Liver (tissue), 9 donors: ENCODE data around the gene EXOC7. TPM values are rescaled to one million over a fixed set of nuclear protein-coding genes. Genes with fewer than 3 reads are reported as not detected.

Experiments used
- DNase-seq: peaks from one replicate; pipeline ENCODE4 v3.0.0-alpha.2; 2017; ENCODE audit warnings: low spot score
- H3K27ac ChIP-seq, 2 donors: one replicate each; pipeline ENCODE4 v1.7.0; 2013; ENCODE audit warnings: inconsistent platforms in 2 of 2, low read length in 2 of 2, control low read depth in 1 of 2, low read depth in 1 of 2, mild to moderate bottlenecking in 1 of 2
- H3K27me3 ChIP-seq, 4 donors: one replicate each; pipeline versions ENCODE4 v1.6.1 to v1.7.0; 2013; ENCODE audit warnings: low read length in 3 of 4, inconsistent platforms in 1 of 4, mild to moderate bottlenecking in 1 of 4, moderate library complexity in 1 of 4; ENCODE audit not compliant: control insufficient read depth in 4 of 4, insufficient read depth in 4 of 4
- H3K36me3 ChIP-seq, 4 donors: one replicate each; pipeline versions ENCODE4 v1.6.1 to v1.7.0; 2013; ENCODE audit warnings: low read length in 3 of 4, mild to moderate bottlenecking in 3 of 4, low read depth in 1 of 4, moderate library complexity in 1 of 4; ENCODE audit not compliant: control insufficient read depth in 4 of 4, insufficient read depth in 3 of 4
- H3K4me1 ChIP-seq, 4 donors: one replicate each; pipeline versions ENCODE4 v1.6.1 to v1.7.0; 2013; ENCODE audit warnings: low read length in 3 of 4, mild to moderate bottlenecking in 3 of 4, moderate library complexity in 1 of 4; ENCODE audit not compliant: control insufficient read depth in 4 of 4, insufficient read depth in 4 of 4
- H3K4me3 ChIP-seq, 3 donors: one replicate each; pipeline versions ENCODE4 v1.6.1 to v1.7.0; 2013; ENCODE audit warnings: low read length in 3 of 3, control low read depth in 1 of 3, low read depth in 1 of 3, mild to moderate bottlenecking in 1 of 3
- H3K9ac ChIP-seq, 2 donors: one replicate each; pipeline ENCODE4 v1.7.0; 2013; ENCODE audit warnings: low read length in 2 of 2, mild to moderate bottlenecking in 2 of 2, moderate library complexity in 2 of 2, control low read depth in 1 of 2, low read depth in 1 of 2
- H3K9me3 ChIP-seq, 4 donors: one replicate each; pipeline versions ENCODE4 v1.6.1 to v1.7.0; 2013; ENCODE audit warnings: low read length in 3 of 4; ENCODE audit not compliant: control insufficient read depth in 4 of 4
- ATF3 ChIP-seq: IDR thresholded peaks from 2 replicates; pipeline ENCODE4 v1.6.1; 2016; ENCODE audit warnings: antibody characterized with exemption
- FOXA1 ChIP-seq: IDR thresholded peaks from 2 replicates; pipeline ENCODE4 v1.6.1; 2016; ENCODE audit warnings: antibody characterized with exemption
- GABPA ChIP-seq, 2 donors: IDR thresholded peaks in 1 of 2; conservative IDR thresholded peaks in 1 of 2; 2 replicates each; pipeline ENCODE4 v1.6.1; 2016; ENCODE audit warnings: antibody characterized with exemption in 2 of 2, mild to moderate bottlenecking in 1 of 2, moderate library complexity in 1 of 2
- HNF4A ChIP-seq, 2 donors: conservative IDR thresholded peaks; 2 replicates each; pipeline ENCODE4 v1.6.1; 2016; ENCODE audit warnings: antibody characterized with exemption in 2 of 2, mild to moderate bottlenecking in 2 of 2
- NR2F2 ChIP-seq: IDR thresholded peaks from 2 replicates; pipeline ENCODE4 v1.6.1; 2016; ENCODE audit warnings: antibody characterized with exemption
- RAD21 ChIP-seq, 2 donors: IDR thresholded peaks; 2 replicates each; pipeline ENCODE4 v1.6.1; 2016; ENCODE audit warnings: antibody characterized with exemption in 2 of 2, mild to moderate bottlenecking in 2 of 2
- RXRA ChIP-seq, 2 donors: IDR thresholded peaks; 2 replicates each; pipeline ENCODE4 v1.6.1; 2017 to 2018; ENCODE audit warnings: antibody characterized with exemption in 2 of 2, mild to moderate bottlenecking in 1 of 2
- SP1 ChIP-seq: IDR thresholded peaks from 2 replicates; pipeline ENCODE4 v1.6.1; 2018; ENCODE audit warnings: antibody characterized with exemption, mild to moderate bottlenecking
- WGBS: extraction: QIAGEN DNeasy Blood & Tissue Kit; methylation state at CpG from one replicate; pipeline ENCODE4 v1.1.7; 2013; 5-methylcytosine and 5-hydroxymethylcytosine counted together
- polyA plus RNA-seq, 2 donors: library from polyadenylated mRNA; stranded (reverse) in 1 of 2; unstranded in 1 of 2; fragments of 200-250 nt in 1 of 2; fragments of >200 nt in 1 of 2; fragmentation: Nextera tagmentation in 1 of 2; extraction: Ambion mirVana in 1 of 2; gene quantifications; one replicate each; pipeline versions ENCODE4 v1.2.1 to v1.2.3, GENCODE V29; 2013 to 2015
- total RNA-seq, 2 donors: library from RNA; depleted of rRNA; stranded (reverse); fragments of >200 nt; gene quantifications; one replicate each; pipeline ENCODE4 v1.2.3, GENCODE V29; 2014
- TF ChIP-seq, protein P1 (sequence below): IDR thresholded peaks from 2 replicates; pipeline ENCODE4 v1.6.1; 2016; ENCODE audit warnings: antibody characterized with exemption, mild to moderate bottlenecking
- donor health status: healthy.
- donor health status: healthy.
- donor health status: healthy.
- donor health status: healthy.
- donor health status: healthy.

EXOC7 gene
- total and polyA plus RNA-seq, 4 donors = 28.0 to 64.8 (median 38.2) TPM

GRCh38 chr17:76150712-76151622, 47.4 kb upstream of the EXOC7 start:
- Histone ChIP-seq H3K27ac (peak overlapping the region in 1 of 2 donors; percentile 45), H3K9me3 (no peaks in the 10 kb centered on the region), H3K36me3 (no peaks in the 10 kb centered on the region), H3K27me3 (no peaks in the 10 kb centered on the region), H3K4me3 (no peak overlapping the region), H3K4me1 (peaks cover 0 to 13% (median 11%) of the 10 kb centered on the region in 4 donors), H3K9ac (no peak overlapping the region)
- WGBS = 73% methylated on average over 23 of the region's 23 CpGs
- TF ChIP-seq NR2F2 = no peak
- TF ChIP-seq FOXA1 = no peak
- TF ChIP-seq HNF4A (conservative IDR thresholded peaks at IDR 0.05) = peak; percentile 54 to 82
- TF ChIP-seq RXRA (IDR thresholded peaks at IDR 0.05) = peak in 1 of 2 donors; percentile 36
- no peak for TF ChIP-seq RAD21 (IDR thresholded peaks at IDR 0.05)
- TF ChIP-seq SP1 = no peak
- TF ChIP-seq, protein P1, sequence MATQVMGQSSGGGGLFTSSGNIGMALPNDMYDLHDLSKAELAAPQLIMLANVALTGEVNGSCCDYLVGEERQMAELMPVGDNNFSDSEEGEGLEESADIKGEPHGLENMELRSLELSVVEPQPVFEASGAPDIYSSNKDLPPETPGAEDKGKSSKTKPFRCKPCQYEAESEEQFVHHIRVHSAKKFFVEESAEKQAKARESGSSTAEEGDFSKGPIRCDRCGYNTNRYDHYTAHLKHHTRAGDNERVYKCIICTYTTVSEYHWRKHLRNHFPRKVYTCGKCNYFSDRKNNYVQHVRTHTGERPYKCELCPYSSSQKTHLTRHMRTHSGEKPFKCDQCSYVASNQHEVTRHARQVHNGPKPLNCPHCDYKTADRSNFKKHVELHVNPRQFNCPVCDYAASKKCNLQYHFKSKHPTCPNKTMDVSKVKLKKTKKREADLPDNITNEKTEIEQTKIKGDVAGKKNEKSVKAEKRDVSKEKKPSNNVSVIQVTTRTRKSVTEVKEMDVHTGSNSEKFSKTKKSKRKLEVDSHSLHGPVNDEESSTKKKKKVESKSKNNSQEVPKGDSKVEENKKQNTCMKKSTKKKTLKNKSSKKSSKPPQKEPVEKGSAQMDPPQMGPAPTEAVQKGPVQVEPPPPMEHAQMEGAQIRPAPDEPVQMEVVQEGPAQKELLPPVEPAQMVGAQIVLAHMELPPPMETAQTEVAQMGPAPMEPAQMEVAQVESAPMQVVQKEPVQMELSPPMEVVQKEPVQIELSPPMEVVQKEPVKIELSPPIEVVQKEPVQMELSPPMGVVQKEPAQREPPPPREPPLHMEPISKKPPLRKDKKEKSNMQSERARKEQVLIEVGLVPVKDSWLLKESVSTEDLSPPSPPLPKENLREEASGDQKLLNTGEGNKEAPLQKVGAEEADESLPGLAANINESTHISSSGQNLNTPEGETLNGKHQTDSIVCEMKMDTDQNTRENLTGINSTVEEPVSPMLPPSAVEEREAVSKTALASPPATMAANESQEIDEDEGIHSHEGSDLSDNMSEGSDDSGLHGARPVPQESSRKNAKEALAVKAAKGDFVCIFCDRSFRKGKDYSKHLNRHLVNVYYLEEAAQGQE = peak; percentile 12
- TF ChIP-seq ATF3 = no peak
- peak; percentile 26 for DNase-seq

GRCh38 chr17:76149214-76149613, 45.6 kb upstream of the EXOC7 start:
- TF ChIP-seq NR2F2 (no peak), GABPA (IDR thresholded peaks at IDR 0.05 in 1 of 2, conservative IDR thresholded peaks at IDR 0.05 in 1 of 2) (no peak), ATF3 (no peak)
- TF ChIP-seq, protein P1 = no peak

More at GRCh38 chr17:76149214-76149613, 45.6 kb upstream of the EXOC7 start:
- no peaks in the 10 kb centered on the region for H3K36me3 ChIP-seq
- H3K9ac ChIP-seq = no peak overlapping the region
- H3K4me1 ChIP-seq = peaks cover 0 to 13% (median 11%) of the 10 kb centered on the region in 4 donors
- no peaks in the 10 kb centered on the region for H3K27me3 ChIP-seq
- no peak overlapping the region for H3K27ac ChIP-seq
- no peaks in the 10 kb centered on the region for H3K9me3 ChIP-seq
- WGBS = 96% methylated on average over 10 of the region's 10 CpGs
- DNase-seq = peak; percentile 28
- H3K4me3 ChIP-seq = no peak overlapping the region
